GM19372 (cell line): ENCODE measurements around the gene SCP2D1.
"Not testable (repeated sequence)": the region's sequence is repeated elsewhere in the genome, so short reads cannot be mapped to it uniquely, and the experiment has no call there.

ENCODE experiments used
- ATAC-seq: cut with Tn5 transposase; IDR thresholded peaks from one replicate; pipeline ENCODE4 v1.9.1; 2021; ENCODE audit warnings: mild to moderate bottlenecking, low read depth, moderate library complexity; ENCODE audit not compliant: unreplicated experiment

The SCP2D1 gene

DNA sequence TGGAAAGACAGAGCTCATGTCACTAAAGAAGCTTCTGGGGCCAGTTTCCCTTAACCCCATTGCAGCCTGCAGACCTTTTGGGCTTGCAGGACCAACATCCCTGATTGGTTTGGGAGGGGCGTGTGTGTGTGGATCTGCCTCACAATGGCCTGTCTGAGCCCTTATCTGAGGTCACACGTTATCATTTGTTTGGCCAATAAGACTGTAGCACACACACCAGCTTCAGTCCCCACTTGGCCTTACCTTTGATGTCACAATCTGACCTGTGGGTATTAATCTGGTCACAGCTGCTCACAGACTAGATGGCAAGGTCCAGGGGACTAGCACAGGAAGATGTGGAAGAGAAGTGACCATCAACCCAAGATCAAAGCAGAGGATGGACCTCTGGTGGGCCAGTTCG is at the start of gene SCP2D1:
Gene SCP2D1, plus strand, starts transcription at position 301 of the 400 bp plus-strand sequence. Its CDS starts 33 bp downstream, at position 334.
- ATAC-seq = no peak

DNA sequence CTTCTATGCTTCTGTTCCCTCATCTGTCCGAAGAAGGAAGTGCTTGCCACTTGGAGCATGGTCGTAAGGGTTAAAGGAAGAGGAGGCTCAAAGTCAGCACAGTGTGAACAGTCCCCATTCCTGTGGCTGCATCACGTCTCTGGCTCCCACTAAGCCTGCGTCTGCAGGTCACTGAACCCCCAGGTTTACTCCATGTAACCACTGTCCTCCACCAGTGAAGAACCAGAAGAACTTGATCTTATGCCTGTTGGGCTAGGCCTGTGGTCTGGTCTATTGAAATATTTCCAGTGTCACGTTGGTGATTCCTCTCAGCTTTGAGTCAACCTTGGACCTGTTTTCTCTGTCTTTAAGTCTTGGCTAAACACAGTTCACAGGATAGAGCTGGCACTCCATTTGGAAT is 45.9 kb upstream of the SCP2D1 start:
- no peak for ATAC-seq

DNA sequence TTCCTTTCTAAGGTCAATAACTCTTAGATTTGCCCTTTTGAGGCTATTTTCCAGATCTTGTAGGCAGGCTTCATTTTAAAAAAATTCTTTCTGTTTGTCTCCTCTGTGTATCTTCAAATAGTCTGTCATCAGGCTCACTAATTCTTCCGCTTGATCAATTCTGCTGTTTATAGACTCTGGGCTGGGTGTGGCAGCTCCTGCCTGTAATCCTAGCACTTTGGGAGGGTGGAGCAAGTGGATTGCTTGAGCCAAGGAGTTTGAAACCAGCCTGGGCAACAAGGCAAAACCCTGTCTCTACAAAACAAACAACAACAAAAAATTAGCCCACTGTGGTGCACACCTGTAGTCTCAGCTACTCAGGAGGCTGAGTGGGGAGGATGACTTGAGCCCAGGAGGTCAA is 40.0 kb upstream of the SCP2D1 start:
- no peak for ATAC-seq

DNA sequence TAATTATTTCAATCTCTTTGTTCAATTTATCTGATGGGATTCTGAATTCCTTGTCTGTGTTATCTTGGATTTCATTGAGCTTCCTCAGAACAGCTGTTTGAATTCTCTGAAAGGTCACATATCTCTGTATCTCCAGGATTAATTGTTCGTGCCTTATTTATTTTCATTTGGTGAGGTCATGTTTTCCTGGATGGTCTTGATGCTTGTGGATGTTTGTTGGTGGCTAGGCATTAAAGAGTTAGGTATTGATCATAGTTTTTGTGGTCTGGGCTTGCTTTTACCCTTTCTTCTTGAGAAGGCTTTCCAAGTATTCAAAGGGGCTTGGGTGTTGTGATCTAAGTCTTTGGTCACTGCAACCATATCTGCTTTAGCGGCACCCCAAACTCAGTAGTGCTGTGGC is 39.4 kb upstream of the SCP2D1 start:
- ATAC-seq = no peak

DNA sequence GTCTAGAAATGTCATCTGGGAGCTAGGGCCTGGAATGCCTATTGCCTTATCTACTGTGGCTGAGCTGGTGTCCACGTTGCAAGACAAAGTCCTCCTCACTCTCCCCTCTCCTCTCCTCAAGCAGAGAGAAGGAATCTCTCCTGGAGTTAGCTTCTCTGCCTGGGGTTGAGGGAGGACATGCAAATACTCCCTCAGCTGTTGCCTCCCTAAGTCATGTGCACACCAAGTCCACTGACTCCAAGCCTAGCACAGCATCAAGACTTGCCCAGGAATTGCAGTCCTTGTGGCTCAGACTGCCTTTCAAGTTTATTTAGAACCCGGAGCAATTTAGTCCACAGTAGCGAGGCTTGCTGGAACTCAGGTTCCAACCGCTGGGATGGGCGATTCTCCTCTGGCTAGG is 38.0 kb upstream of the SCP2D1 start:
- ATAC-seq = no peak

DNA sequence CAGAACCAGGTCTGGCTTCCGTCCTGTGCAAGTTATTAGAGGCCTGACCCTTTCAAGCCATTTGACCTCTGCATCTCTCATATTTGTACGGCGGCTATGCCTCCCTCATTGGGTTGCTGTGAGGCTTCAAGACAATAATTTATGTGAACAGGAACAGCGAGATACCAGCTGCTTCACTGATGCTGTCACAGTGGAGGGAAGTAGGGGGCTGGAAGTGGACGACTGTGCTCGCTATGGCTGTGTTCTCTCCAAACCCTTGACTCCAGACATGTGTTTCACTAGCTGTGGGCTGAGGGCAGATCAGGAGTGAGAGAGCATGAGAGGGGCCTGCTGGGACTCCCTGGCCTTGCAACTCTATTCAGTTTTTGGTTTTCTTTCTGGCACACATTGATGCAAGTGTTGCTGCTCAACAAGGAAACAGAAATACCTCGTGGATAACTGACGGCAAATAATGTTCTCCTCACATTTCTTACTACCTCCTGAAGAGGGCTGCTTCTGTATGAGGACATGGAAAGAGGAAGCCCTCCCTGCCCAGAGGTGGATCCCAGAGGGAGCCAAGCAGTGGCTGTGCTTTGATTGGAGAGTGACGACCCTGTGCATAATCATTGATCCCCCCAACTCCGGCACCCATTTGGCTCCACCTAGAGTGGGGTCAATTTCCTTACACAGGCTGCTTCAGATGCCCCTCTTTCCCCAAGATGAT is 34.7 kb upstream of the SCP2D1 start:
- ATAC-seq = no peak

DNA sequence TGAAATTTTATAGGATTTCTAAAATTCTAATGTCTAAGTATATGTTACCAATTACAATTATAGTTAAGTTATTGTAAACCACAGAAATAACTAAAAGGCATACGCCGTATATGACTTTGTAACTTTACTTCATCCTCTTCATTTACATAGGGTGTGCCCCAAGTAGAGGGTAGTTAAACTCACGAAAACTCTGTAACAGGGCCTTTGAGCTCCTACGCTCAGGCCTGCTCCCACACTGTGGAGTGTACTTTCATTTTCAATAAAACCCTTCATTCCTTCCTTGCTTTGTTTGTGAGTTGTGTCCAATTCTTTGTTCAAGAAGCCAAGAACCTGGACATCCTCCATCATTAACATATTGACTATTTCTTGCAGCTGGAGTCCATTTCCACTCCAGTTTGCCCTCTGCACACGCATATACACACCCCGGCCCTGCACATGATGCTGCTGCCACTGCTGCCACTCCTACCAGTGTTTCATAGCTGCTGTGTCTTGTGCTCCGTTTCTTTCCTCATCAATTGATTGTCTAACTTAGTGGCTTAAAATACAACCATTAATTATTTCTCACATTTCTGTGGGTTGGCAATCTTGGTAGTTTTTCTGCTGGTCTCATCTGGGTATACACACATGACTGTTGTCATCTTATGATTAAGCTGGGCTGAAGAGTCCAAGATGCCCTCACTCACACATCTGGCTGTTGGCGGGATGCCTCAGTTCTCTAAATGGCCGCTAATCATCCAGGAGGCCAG is 33.0 kb upstream of the SCP2D1 start:
- ATAC-seq = no peak

DNA sequence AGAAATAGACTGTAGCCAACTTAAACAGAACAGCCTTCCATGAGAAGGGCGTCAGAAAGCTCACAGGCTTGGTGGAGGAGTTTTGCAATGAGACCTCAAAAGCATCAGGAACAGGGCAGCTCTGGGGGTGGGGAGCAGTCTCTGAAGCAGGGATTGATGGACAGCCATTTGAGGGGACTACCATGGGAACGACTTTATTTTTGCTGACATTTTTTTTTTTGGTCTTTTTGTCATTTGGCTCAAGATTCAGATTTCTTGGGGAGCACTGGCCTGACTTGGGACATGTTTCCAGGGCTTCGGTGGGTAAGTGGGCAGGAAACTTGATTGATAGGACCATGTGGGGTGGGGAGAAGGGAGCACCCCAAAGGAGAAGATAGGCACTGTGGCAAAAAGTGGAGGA is 32.1 kb upstream of the SCP2D1 start:
- ATAC-seq = no peak

DNA sequence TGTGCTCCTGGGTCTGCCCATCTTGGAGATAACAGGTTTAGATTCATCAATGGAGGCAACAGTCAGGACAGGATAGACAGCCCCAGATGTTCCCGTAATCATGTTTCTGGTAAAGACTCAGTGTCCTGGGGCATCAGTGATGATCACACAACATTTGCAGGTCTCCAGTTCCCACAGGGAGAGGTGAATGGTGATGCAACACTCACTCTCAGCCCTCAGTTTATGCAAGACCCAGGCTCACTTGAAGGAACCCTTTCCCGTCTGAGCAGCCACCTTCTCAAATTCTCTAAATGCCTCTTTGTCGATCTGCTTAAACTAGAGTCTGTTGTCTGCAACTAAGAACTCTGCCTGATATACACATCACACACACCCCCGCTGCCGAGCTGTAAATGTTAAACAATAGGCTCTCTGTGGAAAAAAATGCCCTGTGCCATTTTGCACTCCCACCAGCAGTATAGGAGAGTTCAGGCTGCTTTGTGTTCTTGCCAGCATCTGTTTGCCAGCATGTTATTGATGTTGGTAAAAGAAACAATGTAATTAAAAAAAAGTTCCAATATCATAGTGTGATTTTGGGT is 30.1 kb upstream of the SCP2D1 start:
- no peak for ATAC-seq

DNA sequence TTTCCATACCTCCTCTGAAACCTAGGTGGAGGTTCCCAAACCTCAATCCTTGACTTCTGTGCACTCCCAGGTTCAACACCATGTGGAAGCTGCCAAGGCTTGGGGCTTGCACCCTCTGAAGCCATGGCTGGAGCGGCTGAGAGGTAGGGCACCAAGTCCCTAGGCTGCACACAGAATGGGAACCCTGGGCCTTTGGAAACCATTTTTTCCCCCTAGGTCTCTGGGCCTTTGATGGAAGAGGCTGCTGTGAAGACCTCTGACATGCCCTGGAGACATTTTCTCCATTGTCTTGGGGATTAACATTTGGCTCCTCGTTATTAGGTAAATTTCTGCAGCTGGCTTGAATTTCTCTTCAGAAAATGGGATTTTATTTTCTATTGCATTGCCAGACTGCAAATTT is 26.5 kb upstream of the SCP2D1 start:
- ATAC-seq = not testable (repeated sequence)

DNA sequence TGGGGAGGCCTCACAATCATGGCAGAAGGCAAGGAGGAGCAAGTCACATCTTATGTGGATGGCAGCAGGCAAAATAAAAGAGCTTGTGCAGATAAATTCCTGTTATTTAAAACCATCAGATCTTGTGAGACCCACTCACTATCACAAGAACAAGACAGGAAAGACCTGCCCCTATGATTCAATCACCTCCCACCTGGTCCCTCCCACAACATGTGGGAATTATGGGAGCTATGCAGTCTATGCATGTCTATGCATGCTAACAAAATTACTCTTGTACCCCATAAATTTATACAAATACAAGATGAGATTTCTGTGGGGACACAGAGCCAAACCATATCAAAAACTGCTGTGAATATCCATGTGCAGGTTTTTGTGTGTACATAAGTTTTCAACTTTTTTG is 25.6 kb upstream of the SCP2D1 start:
- ATAC-seq = no peak

DNA sequence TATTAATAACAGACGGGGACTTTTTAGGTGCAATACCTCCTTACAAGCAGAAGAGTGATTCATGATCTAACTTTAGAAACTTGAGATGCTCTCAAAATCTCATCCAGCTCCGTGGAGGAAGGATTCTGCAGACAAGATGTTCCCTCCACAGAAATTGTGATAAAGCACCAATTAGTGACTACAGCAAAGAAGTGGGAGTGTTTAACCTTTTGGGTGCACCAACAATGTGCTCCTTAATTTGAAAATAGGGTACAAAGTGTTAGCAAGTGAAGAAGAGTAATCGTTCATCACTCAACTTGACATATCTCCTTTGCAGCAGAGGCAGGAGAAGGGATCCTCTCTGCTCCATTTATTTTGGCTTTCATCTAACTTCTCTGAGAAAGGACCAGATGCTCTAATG is 22.8 kb upstream of the SCP2D1 start:
- ATAC-seq = no peak

DNA sequence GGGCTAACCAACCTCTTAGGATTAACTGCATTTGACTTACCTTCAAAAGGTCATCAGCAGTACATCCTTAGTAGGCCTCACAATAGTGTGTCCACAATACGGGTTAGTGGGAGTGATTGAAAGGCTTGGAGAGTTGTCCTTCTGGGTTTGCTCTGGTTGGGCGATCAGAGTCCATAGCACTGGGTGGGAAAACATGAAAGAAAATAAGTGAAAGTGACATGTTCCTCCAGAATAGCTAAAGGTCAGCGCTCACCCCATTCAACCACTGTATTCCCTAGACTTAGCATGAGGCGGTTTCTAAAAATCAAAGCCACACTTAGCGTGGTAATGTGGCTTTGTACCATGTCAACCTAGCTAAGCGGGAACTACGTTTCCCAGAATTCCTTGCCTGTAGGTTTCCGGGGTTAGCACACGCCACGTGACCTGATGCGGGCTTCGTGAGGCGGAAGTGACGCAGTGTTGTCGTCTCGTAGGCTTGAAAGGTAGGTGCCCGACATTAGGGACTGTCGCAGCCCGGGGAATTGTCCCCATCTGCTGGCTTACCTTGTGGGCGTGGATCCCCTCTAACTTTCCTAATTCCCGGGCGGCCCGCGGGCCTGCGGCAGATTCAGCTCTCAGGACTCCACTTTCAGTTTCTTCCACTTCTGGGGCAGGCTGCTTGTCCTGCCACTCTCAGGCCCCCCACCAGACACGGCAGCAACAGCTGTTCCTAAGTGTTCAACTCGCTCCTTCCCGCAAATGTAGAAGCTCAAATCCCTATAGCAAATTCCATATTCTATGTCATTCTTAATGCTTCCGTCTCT is 19.8 kb upstream of the SCP2D1 start:
- peak; percentile 97 for ATAC-seq

DNA sequence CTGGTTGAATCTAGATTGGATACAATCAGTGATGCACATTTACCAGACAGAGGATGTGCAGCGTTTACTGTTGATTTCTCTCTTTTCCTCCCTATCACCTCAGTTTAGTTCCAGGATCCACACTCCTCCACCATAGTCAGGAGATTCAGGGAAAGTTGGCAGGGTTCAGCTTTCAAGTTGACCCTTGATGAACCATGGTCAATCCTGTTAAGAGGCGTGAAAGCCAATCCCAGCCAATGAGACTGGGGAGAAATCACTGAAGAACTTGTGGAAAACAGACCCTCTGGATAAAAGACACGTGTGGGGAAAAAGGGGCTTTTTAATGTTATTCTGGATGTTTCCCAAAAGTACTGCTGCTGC is 19.2 kb upstream of the SCP2D1 start:
- ATAC-seq = no peak

DNA sequence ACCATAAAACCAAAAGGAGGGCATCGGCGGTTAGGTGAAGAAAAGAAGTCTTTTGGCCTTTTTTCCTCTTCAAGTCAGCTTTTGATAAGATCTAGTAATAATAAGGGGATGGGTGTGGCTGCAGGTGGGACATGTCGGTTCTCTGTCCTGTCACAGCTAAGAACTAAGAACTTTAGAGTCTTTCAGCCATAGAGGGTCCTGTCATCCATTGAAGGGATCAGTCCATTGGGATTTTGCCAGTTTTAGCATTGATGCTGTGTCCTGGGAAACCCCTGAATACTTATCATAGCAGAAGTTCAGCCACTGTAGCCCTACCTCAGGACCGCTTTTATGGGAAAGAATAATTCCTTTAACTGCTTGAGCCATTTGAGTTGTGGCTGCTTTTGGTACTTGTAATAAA is 18.2 kb upstream of the SCP2D1 start:
- no peak for ATAC-seq

DNA sequence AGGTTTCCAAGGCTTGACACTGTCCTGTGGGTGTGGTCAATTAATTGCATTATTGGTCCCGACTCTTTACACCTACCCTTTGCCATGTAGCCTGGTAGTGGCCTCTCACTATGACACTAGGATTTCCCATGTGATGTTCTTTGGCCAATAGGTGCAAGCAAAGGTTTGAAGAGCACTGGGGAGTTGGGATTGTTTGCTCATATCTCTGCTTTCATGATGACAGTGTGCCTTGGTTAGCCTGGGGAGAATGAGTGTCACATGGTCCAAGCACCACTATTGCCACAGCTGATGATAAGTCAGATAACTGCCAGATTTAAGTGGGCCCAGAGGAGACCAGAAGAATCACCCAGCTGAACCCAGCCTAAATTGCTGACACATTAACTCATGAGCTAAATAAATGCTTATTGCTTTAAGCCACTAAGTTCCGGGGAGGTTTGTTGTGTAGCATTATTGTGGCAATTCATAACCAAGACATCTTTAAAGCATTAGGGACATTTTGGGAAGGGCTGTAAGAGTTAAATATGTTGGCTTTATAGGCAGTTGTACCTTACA is 17.2 kb upstream of the SCP2D1 start:
- no peak for ATAC-seq

DNA sequence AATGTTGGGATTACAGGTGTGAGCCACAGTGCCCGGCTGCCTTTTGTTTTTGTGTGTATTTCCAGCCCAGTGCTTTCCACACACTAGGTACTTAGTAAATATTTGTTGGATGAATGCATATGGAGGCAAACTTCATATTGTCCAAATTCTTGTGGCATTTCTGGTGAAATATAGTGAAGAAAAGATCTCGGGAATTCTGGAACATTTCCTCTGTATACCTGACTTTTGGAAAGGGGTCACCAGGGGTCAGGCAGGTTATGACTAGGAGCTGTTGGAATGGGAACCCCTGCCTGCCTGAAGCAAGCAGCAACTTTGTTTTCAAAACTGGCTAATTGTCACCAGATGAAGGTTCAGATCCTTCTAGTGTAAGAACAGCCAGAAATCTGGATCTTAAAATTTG is 12.1 kb upstream of the SCP2D1 start:
- ATAC-seq = no peak

DNA sequence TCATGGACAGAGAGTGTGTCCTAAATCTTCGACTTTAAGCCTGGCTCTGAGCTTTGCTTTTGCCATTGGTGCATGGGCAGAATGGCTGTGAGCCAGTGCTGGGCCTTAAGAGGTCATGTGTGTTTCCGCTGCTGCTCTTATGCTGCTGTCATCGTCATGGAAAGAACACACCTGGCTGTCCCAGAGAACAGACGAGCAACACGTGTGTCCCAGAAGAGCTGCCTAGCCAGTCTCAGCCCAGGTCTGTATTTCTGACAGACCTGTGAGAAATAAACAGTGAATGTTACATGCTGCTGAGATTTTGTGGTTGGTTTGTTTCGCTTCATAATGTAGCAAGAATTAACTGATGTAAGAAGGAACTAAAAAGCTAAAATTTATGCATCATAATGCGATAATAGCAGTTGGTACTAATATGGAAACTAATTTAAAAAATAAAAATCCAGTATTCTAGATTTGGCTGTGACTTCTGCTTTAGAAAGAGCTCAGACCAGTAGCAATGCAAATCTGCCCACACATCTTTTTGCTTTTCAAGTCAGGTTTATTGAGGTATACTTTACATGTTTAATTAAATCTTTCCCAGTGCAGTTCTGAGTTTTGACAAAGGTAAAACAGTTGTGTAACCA is 11.5 kb upstream of the SCP2D1 start:
- ATAC-seq = no peak

DNA sequence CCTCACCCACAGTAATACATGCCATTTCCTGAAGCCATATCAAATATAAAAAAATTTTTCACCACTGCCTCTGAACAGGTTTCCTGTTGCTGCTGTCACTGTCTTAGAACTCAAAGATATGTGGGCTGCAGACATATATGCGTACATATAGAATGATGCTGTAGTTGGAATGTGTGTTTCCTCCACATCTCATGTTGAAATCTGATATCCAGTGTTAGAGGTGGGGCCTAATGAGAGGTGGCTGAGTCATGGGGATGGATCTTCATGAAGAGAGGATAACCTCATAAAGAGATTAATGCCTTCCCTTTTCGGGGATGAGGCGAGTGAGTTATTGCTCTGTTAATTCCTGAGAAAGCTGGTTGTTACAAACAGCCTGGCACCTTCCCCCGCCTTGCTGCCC is 7.7 kb upstream of the SCP2D1 start:
- ATAC-seq = no peak

DNA sequence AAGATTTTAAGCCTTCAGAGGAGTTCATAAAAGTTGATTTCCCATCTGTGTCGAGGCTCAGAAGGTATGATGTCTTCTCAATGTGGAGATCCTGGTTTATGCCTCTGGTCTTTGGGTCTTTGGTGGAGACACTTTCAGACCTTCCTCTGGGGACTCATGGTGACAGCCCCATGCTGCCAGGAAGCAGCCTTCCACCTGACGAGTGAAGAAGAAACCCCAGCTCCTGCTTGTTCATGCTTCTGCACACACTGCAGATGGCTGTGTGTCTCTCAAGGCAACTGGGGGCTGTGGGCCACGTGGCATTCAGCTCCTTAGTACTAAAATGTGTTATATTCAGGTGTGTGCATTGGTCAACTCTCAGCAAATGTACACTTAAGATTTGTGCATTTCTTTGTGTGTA is 4.9 kb upstream of the SCP2D1 start:
- ATAC-seq = no peak
